Breast epithelium (tissue), 3 donors: ENCODE results near the gene CLCN1.

Source experiments
- POLR2A ChIP-seq: fragments of 450-650 bp; IDR thresholded peaks from one replicate; pipeline ENCODE4 v1.6.1; 2016; ENCODE audit warnings: antibody characterized with exemption, mild to moderate bottlenecking, moderate library complexity
- TF ChIP-seq, protein P1 (sequence below), 3 donors: fragments of 450-650 bp; IDR thresholded peaks; one replicate each; pipeline ENCODE4 v1.5.1; 2016 to 2017; ENCODE audit warnings: antibody characterized with exemption in 3 of 3, mild to moderate bottlenecking in 3 of 3, moderate library complexity in 3 of 3

DNA sequence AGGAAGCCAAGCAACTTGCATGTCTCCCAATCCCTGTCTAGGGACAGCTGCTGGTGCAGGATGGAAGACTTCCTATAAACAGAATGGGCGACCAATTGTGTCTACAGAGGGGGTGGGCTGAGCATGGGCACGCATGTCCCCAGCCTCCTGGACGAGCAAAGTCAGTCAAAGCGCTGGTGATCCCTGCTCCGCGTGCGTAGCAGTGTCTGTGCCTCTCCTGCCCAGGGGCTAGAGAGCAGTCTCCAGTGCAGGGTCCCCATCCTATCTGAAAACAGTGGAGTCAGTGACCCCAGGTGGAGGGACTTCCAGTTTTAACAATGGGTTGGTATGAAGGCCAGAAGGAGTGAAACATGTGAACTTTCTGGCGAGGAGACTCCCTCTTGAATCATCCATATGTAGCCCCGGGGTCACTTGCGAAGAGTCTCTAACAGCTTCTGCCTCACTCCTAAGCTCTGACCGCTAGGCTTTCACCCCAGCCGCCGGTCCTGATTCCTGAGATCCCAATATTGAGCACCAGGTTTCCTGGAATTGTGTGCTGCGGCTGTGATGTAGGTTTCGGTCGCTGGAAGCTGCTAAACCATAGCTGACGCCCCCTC lies 28.5 kb upstream of the CLCN1 start:
- TF ChIP-seq, protein P1, sequence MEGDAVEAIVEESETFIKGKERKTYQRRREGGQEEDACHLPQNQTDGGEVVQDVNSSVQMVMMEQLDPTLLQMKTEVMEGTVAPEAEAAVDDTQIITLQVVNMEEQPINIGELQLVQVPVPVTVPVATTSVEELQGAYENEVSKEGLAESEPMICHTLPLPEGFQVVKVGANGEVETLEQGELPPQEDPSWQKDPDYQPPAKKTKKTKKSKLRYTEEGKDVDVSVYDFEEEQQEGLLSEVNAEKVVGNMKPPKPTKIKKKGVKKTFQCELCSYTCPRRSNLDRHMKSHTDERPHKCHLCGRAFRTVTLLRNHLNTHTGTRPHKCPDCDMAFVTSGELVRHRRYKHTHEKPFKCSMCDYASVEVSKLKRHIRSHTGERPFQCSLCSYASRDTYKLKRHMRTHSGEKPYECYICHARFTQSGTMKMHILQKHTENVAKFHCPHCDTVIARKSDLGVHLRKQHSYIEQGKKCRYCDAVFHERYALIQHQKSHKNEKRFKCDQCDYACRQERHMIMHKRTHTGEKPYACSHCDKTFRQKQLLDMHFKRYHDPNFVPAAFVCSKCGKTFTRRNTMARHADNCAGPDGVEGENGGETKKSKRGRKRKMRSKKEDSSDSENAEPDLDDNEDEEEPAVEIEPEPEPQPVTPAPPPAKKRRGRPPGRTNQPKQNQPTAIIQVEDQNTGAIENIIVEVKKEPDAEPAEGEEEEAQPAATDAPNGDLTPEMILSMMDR (IDR thresholded peaks at IDR 0.05) = no peak
- TF ChIP-seq POLR2A = no peak
